K562 (cell line): ENCODE data around the gene CCDC85A. TPM values are rescaled to one million over a fixed set of nuclear protein-coding genes. Genes with fewer than 3 reads are reported as not detected.

Experiments used
- ATAC-seq: fragments of 200-7000 bp; cut with Tn5 transposase; 3 replicates; pipeline ENCODE4 v1.9.1; 2020; ENCODE audit warnings: moderate library complexity
- BruUV-seq: library from RNA; stranded (reverse); fragments of 400-500 nt; replicated peaks from 2 replicates; lab custom pipeline; 2021; lab: Mats Ljungman, UMichigan
- CTCF ChIA-PET: fragments of 300-600 bp; formaldehyde crosslinking; extraction: SDS; loops from one replicate; lab custom pipeline; 2021; ENCODE audit warnings: low intra/inter-chr PET ratio; lab: Yijun Ruan, JAX
- POLR2A ChIA-PET: fragments of 300-600, 350-650 bp; sonication (Branson Sonifier 250); formaldehyde crosslinking; extraction: SDS; loops from one replicate; lab custom pipeline; 2021; ENCODE audit warnings: antibody characterized with exemption, inconsistent platforms; lab: Yijun Ruan, JAX
- DNase-seq, 4 experiments: peaks; one replicate each; pipeline versions ENCODE4 v3.0.0 to v3.0.0-alpha.2; 2011 to 2018; ENCODE audit warnings: low spot score in 3 of 4, mixed read lengths in 3 of 4; ENCODE audit errors: extremely low read depth in 1 of 4
- FAIRE-seq: peaks from 2 replicates; lab custom pipeline; 2011; peaks lifted over from hg19 to GRCh38; lab: Jason Lieb, UNC
- H2AFZ ChIP-seq: 2 replicates; pipeline ENCODE4 v1.6.0; 2011; ENCODE audit warnings: low read depth, low read length, control low read depth, inconsistent platforms
- H3K27ac ChIP-seq: fragments of 200-600 bp; 3 replicates; pipeline ENCODE4 v1.8.0; 2011; ENCODE audit warnings: low read depth, mild to moderate bottlenecking, control low read depth, inconsistent platforms, low read length, moderate library complexity, mixed read lengths; ENCODE audit errors: extremely low read depth
- H3K27me3 ChIP-seq, 2 experiments: fragments of 300-600 bp in 1 of 2; 2 replicates in 1 of 2; 3 replicates in 1 of 2; pipeline versions ENCODE4 v1.6.0 to v1.8.0; 2011; ENCODE audit warnings: inconsistent platforms in 2 of 2, low read length in 2 of 2, mild to moderate bottlenecking in 1 of 2, mixed read lengths in 1 of 2, moderate library complexity in 1 of 2; ENCODE audit not compliant: control insufficient read depth in 2 of 2, insufficient read depth in 2 of 2
- H3K36me3 ChIP-seq: fragments of 300-600 bp; 3 replicates; pipeline ENCODE4 v1.8.0; 2011; ENCODE audit warnings: mild to moderate bottlenecking, low read length, inconsistent platforms; ENCODE audit not compliant: control insufficient read depth, insufficient read depth
- H3K4me1 ChIP-seq, 2 experiments: fragments of 200-600 bp in 1 of 2; replicated peaks in 1 of 2; 2 replicates in 1 of 2; 3 replicates in 1 of 2; pipeline versions ENCODE4 v1.5.1 to v1.8.0; 2011; ENCODE audit warnings: inconsistent platforms in 2 of 2, low read length in 2 of 2, mild to moderate bottlenecking in 1 of 2, mixed read lengths in 1 of 2, moderate library complexity in 1 of 2; ENCODE audit not compliant: control insufficient read depth in 2 of 2, insufficient read depth in 2 of 2
- H3K4me2 ChIP-seq: 2 replicates; pipeline ENCODE4 v1.6.1; 2011; ENCODE audit warnings: low read length, control low read depth, inconsistent platforms, mixed read lengths; ENCODE audit not compliant: insufficient read depth
- H3K4me3 ChIP-seq: fragments of 200-600 bp; sonication (generic), shearing (Covaris generic); 2 replicates; pipeline ENCODE4 v1.5.1; 2016; ENCODE audit warnings: control low read depth, inconsistent platforms
- H3K79me2 ChIP-seq: fragments of 200-600 bp; 3 replicates; pipeline ENCODE4 v1.8.0; 2011; ENCODE audit warnings: low read length, inconsistent platforms; ENCODE audit not compliant: control insufficient read depth, insufficient read depth
- H3K9ac ChIP-seq, 2 experiments: 2 replicates each; pipeline versions ENCODE4 v1.6.0 to v1.6.1; 2011; ENCODE audit warnings: low read depth in 2 of 2, low read length in 2 of 2, control low read depth in 1 of 2, inconsistent platforms in 1 of 2, mild to moderate bottlenecking in 1 of 2, mixed read lengths in 1 of 2; ENCODE audit not compliant: insufficient read depth in 1 of 2
- H3K9me1 ChIP-seq: one replicate; pipeline ENCODE4 v1.6.0; 2011; ENCODE audit warnings: inconsistent platforms, mild to moderate bottlenecking, low read length, moderate library complexity; ENCODE audit not compliant: control insufficient read depth, insufficient read depth
- H3K9me3 ChIP-seq: replicated peaks from 2 replicates; pipeline ENCODE4 v1.5.1; 2011; ENCODE audit warnings: low read depth, low read length, inconsistent platforms; ENCODE audit not compliant: control insufficient read depth, insufficient read depth
- H4K20me1 ChIP-seq: replicated peaks from 2 replicates; pipeline ENCODE4 v1.6.1; 2011; ENCODE audit warnings: low read length, inconsistent platforms, mixed read lengths; ENCODE audit not compliant: control insufficient read depth, insufficient read depth
- BRF1 ChIP-seq: IDR thresholded peaks from 3 replicates; pipeline ENCODE4 v1.6.1; 2011; ENCODE audit warnings: borderline replicate concordance, mild to moderate bottlenecking; ENCODE audit not compliant: insufficient read length; ENCODE audit errors: extremely low read depth
- EZH2 ChIP-seq: IDR thresholded peaks from 2 replicates; pipeline ENCODE4 v1.6.1; 2012; ENCODE audit warnings: low read depth, mild to moderate bottlenecking, inconsistent platforms, low read length, borderline replicate concordance
- IRF9 ChIP-seq: fragments of 450-650 bp; IDR thresholded peaks from 2 replicates; pipeline ENCODE4 v1.6.1; 2016; ENCODE audit warnings: missing biosample characterization, missing genetic modification characterization
- MCM2 ChIP-seq: fragments of 450-650 bp; IDR thresholded peaks from 2 replicates; pipeline ENCODE4 v1.6.1; 2017; ENCODE audit warnings: low read depth, mild to moderate bottlenecking
- POLR2AphosphoS2 ChIP-seq: IDR thresholded peaks from 2 replicates; pipeline ENCODE4 v1.6.1; 2012; ENCODE audit warnings: low read length, improper control_type of control experiment
- POLR2H ChIP-seq: IDR thresholded peaks from 2 replicates; pipeline ENCODE4 v1.6.1; 2016; ENCODE audit warnings: missing genetic modification characterization, low read depth, mild to moderate bottlenecking, control low read depth, missing compliant biosample characterization, moderate library complexity
- RFX1 ChIP-seq: fragments of 450-650 bp; IDR thresholded peaks from 2 replicates; pipeline ENCODE4 v1.6.1; 2016; ENCODE audit warnings: mild to moderate bottlenecking, moderate library complexity
- RNF2 ChIP-seq: sonication (generic); IDR thresholded peaks from 2 replicates; pipeline ENCODE4 v1.6.1; 2016
- SREBF2 ChIP-seq: sonication (generic); formaldehyde crosslinking; IDR thresholded peaks from 2 replicates; pipeline ENCODE4 v1.4.0; 2020; ENCODE audit warnings: mild to moderate bottlenecking, missing genetic modification reagents
- TAF1 ChIP-seq: IDR thresholded peaks from 2 replicates; pipeline ENCODE4 v1.6.1; 2011; ENCODE audit warnings: mild to moderate bottlenecking, low read length, moderate library complexity; ENCODE audit not compliant: insufficient read depth, control insufficient read depth, severe bottlenecking; ENCODE audit errors: extremely low read depth
- ZNF133 ChIP-seq: fragments of 250-450 bp; sonication (Bioruptor Pico); IDR thresholded peaks from 2 replicates; pipeline ENCODE4 v1.4.0; 2020; ENCODE audit warnings: mild to moderate bottlenecking
- ZNF184 ChIP-seq: sonication (generic); formaldehyde crosslinking; IDR thresholded peaks from 2 replicates; pipeline ENCODE4 v1.5.0; 2020; ENCODE audit warnings: missing genetic modification reagents
- ZNF311 ChIP-seq: fragments of 250-450 bp; sonication (Bioruptor Pico); IDR thresholded peaks from 2 replicates; pipeline ENCODE4 v1.4.0; 2020; ENCODE audit warnings: mild to moderate bottlenecking, moderate library complexity
- ZNF785 ChIP-seq: fragments of 250-450 bp; sonication (Bioruptor Pico); IDR thresholded peaks from 2 replicates; pipeline ENCODE4 v1.4.0; 2020; ENCODE audit warnings: mild to moderate bottlenecking
- WGBS: fragments of 100-300 bp; shearing (Covaris generic); methylation state at CpG from one replicate; pipeline ENCODE4 v1.1.6; 2016; ENCODE audit warnings: low coverage, mixed read lengths; ENCODE audit not compliant: insufficient coverage; ENCODE audit errors: missing lambda C conversion rate; 5-methylcytosine and 5-hydroxymethylcytosine counted together
- in situ Hi-C: fragments of 300-500 bp; cut with MboI; formaldehyde crosslinking; loops from 4 replicates; pipeline ENCODE4 v1.15.0; 2018; ENCODE audit warnings: inconsistent platforms, mixed read lengths
- intact Hi-C: fragments of 100-400 bp; cut with micrococcal nuclease; formaldehyde crosslinking; loops from 2 replicates; pipeline ENCODE4 v1.14.2; 2022
- polyA plus RNA-seq, 8 experiments: library from polyadenylated mRNA; depleted of rRNA in 4 of 8; stranded (reverse) in 5 of 8; unstranded in 3 of 8; fragments of >200 nt; fragmentation: Nextera tagmentation in 2 of 8; fragmentation: Illumina TruSeq in 1 of 8; extraction: Ambion mirVana in 2 of 8; extraction: Trizol in 1 of 8; gene quantifications; 2 replicates each; pipeline versions ENCODE4 v1.2.1 to v1.2.3, GENCODE V29; 2011 to 2014; ENCODE audit warnings: inconsistent platforms in 1 of 8, missing spikeins in 1 of 8
- total RNA-seq, 7 experiments: library from RNA; depleted of rRNA in 6 of 7; stranded (reverse); fragments of >200 nt in 6 of 7; fragmentation: Illumina TruSeq in 2 of 7; extraction: Trizol in 2 of 7; gene quantifications; 2 replicates each; pipeline versions ENCODE4 v1.2.1 to v1.2.3, GENCODE V29; 2011 to 2021; ENCODE audit warnings: low replicate concordance in 1 of 7
- TF ChIP-seq, protein P1 (sequence below): fragments of 450-650 bp; IDR thresholded peaks from 2 replicates; pipeline ENCODE4 v1.6.1; 2016; ENCODE audit warnings: mild to moderate bottlenecking
- TF ChIP-seq, protein P2 (sequence below), 2 experiments: fragments of 450-650 bp in 1 of 2; sonication (generic) in 1 of 2; formaldehyde crosslinking; conservative IDR thresholded peaks; 2 replicates each; pipeline versions ENCODE4 v1.4.0 to v1.8.1; 2020 to 2022; ENCODE audit warnings: mild to moderate bottlenecking in 1 of 2, missing genetic modification reagents in 1 of 2

CCDC85A gene
- total and polyA plus RNA-seq, 9 of the 15 experiments (the other 6 are each of a cell fraction or from before 2014, with no cell fraction given) = 0.03 to 0.14 (median 0.10) TPM; not detected in 5

GRCh38 chr2:56268856-56269255 is 85.1 kb downstream of the CCDC85A start (continued):
- no peak for TF ChIP-seq MCM2
- no peak for TF ChIP-seq RNF2
- TF ChIP-seq, protein P1, sequence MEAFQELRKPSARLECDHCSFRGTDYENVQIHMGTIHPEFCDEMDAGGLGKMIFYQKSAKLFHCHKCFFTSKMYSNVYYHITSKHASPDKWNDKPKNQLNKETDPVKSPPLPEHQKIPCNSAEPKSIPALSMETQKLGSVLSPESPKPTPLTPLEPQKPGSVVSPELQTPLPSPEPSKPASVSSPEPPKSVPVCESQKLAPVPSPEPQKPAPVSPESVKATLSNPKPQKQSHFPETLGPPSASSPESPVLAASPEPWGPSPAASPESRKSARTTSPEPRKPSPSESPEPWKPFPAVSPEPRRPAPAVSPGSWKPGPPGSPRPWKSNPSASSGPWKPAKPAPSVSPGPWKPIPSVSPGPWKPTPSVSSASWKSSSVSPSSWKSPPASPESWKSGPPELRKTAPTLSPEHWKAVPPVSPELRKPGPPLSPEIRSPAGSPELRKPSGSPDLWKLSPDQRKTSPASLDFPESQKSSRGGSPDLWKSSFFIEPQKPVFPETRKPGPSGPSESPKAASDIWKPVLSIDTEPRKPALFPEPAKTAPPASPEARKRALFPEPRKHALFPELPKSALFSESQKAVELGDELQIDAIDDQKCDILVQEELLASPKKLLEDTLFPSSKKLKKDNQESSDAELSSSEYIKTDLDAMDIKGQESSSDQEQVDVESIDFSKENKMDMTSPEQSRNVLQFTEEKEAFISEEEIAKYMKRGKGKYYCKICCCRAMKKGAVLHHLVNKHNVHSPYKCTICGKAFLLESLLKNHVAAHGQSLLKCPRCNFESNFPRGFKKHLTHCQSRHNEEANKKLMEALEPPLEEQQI = no peak
- TF ChIP-seq SREBF2 (CRISPR knock-in tag) = no peak
- no peak for TF ChIP-seq BRF1
- TF ChIP-seq, protein P2, sequence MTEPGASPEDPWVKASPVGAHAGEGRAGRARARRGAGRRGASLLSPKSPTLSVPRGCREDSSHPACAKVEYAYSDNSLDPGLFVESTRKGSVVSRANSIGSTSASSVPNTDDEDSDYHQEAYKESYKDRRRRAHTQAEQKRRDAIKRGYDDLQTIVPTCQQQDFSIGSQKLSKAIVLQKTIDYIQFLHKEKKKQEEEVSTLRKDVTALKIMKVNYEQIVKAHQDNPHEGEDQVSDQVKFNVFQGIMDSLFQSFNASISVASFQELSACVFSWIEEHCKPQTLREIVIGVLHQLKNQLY (CRISPR knock-in tag; conservative IDR thresholded peaks at IDR 0.05) = no peak

GRCh38 chr2:56271275-56271674 is 87.5 kb downstream of the CCDC85A start:
- Histone ChIP-seq H3K27ac (no peak overlapping the region), H3K9me1 (no peaks in the 10 kb centered on the region), H3K9me3 (no peaks in the 10 kb centered on the region), H2AFZ (no peak overlapping the region), H3K36me3 (no peaks in the 10 kb centered on the region), H3K4me3 (no peak overlapping the region), H3K27me3 (no peaks in the 10 kb centered on the region), H3K4me2 (no peak overlapping the region), H3K4me1 (no peaks in the 10 kb centered on the region), H3K79me2 (no peaks in the 10 kb centered on the region), H3K9ac (no peak overlapping the region), H4K20me1 (no peaks in the 10 kb centered on the region)
- BruUV-seq = no TSS peak
- TF ChIP-seq ZNF184 (CRISPR knock-in tag) (no peak), ZNF785 (CRISPR knock-in tag) (no peak), POLR2AphosphoS2 (no peak), POLR2H (no peak), EZH2 (no peak), ZNF133 (CRISPR knock-in tag) (no peak), TAF1 (no peak), RFX1 (no peak), ZNF311 (CRISPR knock-in tag) (no peak), IRF9 (tag) (no peak)
- ChIA-PET CTCF (no interaction called here), POLR2A (no interaction called here)
- ATAC-seq (no peak), DNase-seq (no peak), FAIRE-seq (no peak)
- intact Hi-C loops (no loop called here), in situ Hi-C loops (no loop called here)
- WGBS = 0% methylated on average over 2 of the region's 2 CpGs
